ENCODE results near the gene KDM6A.

Gene KDM6A

GRCh38 chrX:44918722-44919121, 45.7 kb downstream of the KDM6A start:
- in situ Hi-C loops (cut with MboI; ENCODE audit: low sequenced_read_pairs, unreplicated experiment) = no loop called here
- no peak for TF ChIP-seq CTCF (IDR thresholded peaks at IDR 0.05; ENCODE audit: borderline replicate concordance, control extremely low read depth, extremely low read depth, insufficient read depth, missing control alignments)
- no peak for DNase-seq (ENCODE audit: low spot score)

- no peak for TF ChIP-seq CTCF (IDR thresholded peaks at IDR 0.05; ENCODE audit: borderline replicate concordance, control extremely low read depth, extremely low read depth, insufficient read depth, missing control alignments)
- no peak for DNase-seq (ENCODE audit: low spot score)
- in situ Hi-C loops (cut with MboI; ENCODE audit: low sequenced_read_pairs, unreplicated experiment) = no loop called here
These were observed 50.0 kb downstream of the KDM6A start for GRCh38 chrX:44922980-44923379.

- in situ Hi-C loops (cut with MboI; ENCODE audit: low sequenced_read_pairs, unreplicated experiment) = no loop called here
- no peak for DNase-seq (ENCODE audit: low spot score)
- no peak for TF ChIP-seq CTCF (IDR thresholded peaks at IDR 0.05; ENCODE audit: borderline replicate concordance, control extremely low read depth, extremely low read depth, insufficient read depth, missing control alignments)
These were observed 54.4 kb downstream of the KDM6A start for GRCh38 chrX:44927398-44927797.

- in situ Hi-C loops (cut with MboI; ENCODE audit: low sequenced_read_pairs, unreplicated experiment) = no loop called here
- TF ChIP-seq CTCF (IDR thresholded peaks at IDR 0.05; ENCODE audit: borderline replicate concordance, control extremely low read depth, extremely low read depth, insufficient read depth, missing control alignments) = no peak
- no peak for DNase-seq (ENCODE audit: low spot score)
These were observed 58.5 kb downstream of the KDM6A start for GRCh38 chrX:44931441-44931973.

- in situ Hi-C loops (cut with MboI; ENCODE audit: low sequenced_read_pairs, unreplicated experiment) = no loop called here
These were observed 62.2 kb downstream of the KDM6A start for GRCh38 chrX:44935172-44935571.

GRCh38 chrX:44935640-44936039, 62.7 kb downstream of the KDM6A start:
- in situ Hi-C loops (cut with MboI; ENCODE audit: low sequenced_read_pairs, unreplicated experiment) = no loop called here
- DNase-seq (ENCODE audit: low spot score) = no peak
- no peak for TF ChIP-seq CTCF (IDR thresholded peaks at IDR 0.05; ENCODE audit: borderline replicate concordance, control extremely low read depth, extremely low read depth, insufficient read depth, missing control alignments)

More at GRCh38 chrX:44935172-44935571, 62.2 kb downstream of the KDM6A start:
- no peak for DNase-seq (ENCODE audit: low spot score)
- TF ChIP-seq CTCF (IDR thresholded peaks at IDR 0.05; ENCODE audit: borderline replicate concordance, control extremely low read depth, extremely low read depth, insufficient read depth, missing control alignments) = no peak

- TF ChIP-seq CTCF (IDR thresholded peaks at IDR 0.05; ENCODE audit: borderline replicate concordance, control extremely low read depth, extremely low read depth, insufficient read depth, missing control alignments) = no peak
- DNase-seq (ENCODE audit: low spot score) = no peak
- in situ Hi-C loops (cut with MboI; ENCODE audit: low sequenced_read_pairs, unreplicated experiment) = no loop called here
These were observed 64.6 kb downstream of the KDM6A start for GRCh38 chrX:44937606-44938005.
